Loucy (cell line): ENCODE results near the gene MYNN.

Experiments used
- H2AFZ ChIP-seq: fragments of 200-600 bp; sonication (generic); 2 replicates; pipeline ENCODE4 v1.6.0; 2016; ENCODE audit warnings: antibody characterized with exemption, mild to moderate bottlenecking, low read length, moderate library complexity
- H3F3A ChIP-seq: fragments of 200-600 bp; 2 replicates; pipeline ENCODE4 v1.6.0; 2016; ENCODE audit warnings: antibody characterized with exemption, low read depth, mild to moderate bottlenecking
- H3K27me3 ChIP-seq: fragments of 200-600 bp; sonication (generic); 2 replicates; pipeline ENCODE4 v1.6.1; 2014; ENCODE audit warnings: low read length, mild to moderate bottlenecking; ENCODE audit not compliant: insufficient read depth, poor library complexity, severe bottlenecking
- H3K36me3 ChIP-seq: fragments of 200-600 bp; sonication (generic); 2 replicates; pipeline ENCODE4 v1.6.1; 2016; ENCODE audit warnings: low read length; ENCODE audit not compliant: insufficient read depth
- H3K4me1 ChIP-seq: fragments of 200-600 bp; sonication (generic); 2 replicates; pipeline ENCODE4 v1.5.1; 2014; ENCODE audit warnings: low read length, mild to moderate bottlenecking; ENCODE audit not compliant: insufficient read depth, poor library complexity, severe bottlenecking
- H3K4me2 ChIP-seq: fragments of 200-600 bp; sonication (generic); 2 replicates; pipeline ENCODE4 v1.6.0; 2014; ENCODE audit warnings: antibody characterized with exemption, low read length, low read depth, mild to moderate bottlenecking; ENCODE audit not compliant: poor library complexity, severe bottlenecking
- H3K4me3 ChIP-seq: fragments of 200-600 bp; sonication (generic); 2 replicates; pipeline ENCODE4 v1.5.1; 2014; ENCODE audit warnings: low read length, mild to moderate bottlenecking, mixed read lengths; ENCODE audit not compliant: poor library complexity, severe bottlenecking
- H3K79me2 ChIP-seq: fragments of 200-600 bp; sonication (generic); 2 replicates; pipeline ENCODE4 v1.6.1; 2014; ENCODE audit warnings: low read length; ENCODE audit not compliant: insufficient read depth
- H3K9ac ChIP-seq: fragments of 200-600 bp; sonication (generic); 2 replicates; pipeline ENCODE4 v1.6.0; 2014; ENCODE audit warnings: mild to moderate bottlenecking, low read depth, low read length, moderate library complexity; ENCODE audit not compliant: poor library complexity, severe bottlenecking
- H3K9me2 ChIP-seq: fragments of 200-600 bp; sonication (generic); replicated peaks from 2 replicates; pipeline ENCODE4 v1.6.1; 2016; ENCODE audit warnings: low read depth, low read length, mixed read lengths
- H3K9me3 ChIP-seq: fragments of 200-600 bp; sonication (generic); 2 replicates; pipeline ENCODE4 v1.6.1; 2014; ENCODE audit warnings: mild to moderate bottlenecking, antibody characterized with exemption, low read length, low read depth; ENCODE audit not compliant: insufficient read depth
- H4K20me1 ChIP-seq: fragments of 200-600 bp; sonication (generic); 2 replicates; pipeline ENCODE4 v1.6.0; 2014; ENCODE audit warnings: antibody characterized with exemption, low read length, mild to moderate bottlenecking; ENCODE audit not compliant: insufficient read depth, poor library complexity, severe bottlenecking
- CTCF ChIP-seq: fragments of 200-600 bp; sonication (generic); conservative IDR thresholded peaks from 2 replicates; pipeline ENCODE4 v1.5.1; 2014; ENCODE audit warnings: mild to moderate bottlenecking, antibody characterized with exemption, low read length
- EZH2phosphoT487 ChIP-seq: fragments of 200-600 bp; IDR thresholded peaks from 2 replicates; pipeline ENCODE4 v1.6.1; 2018; ENCODE audit warnings: antibody characterized with exemption, mild to moderate bottlenecking, moderate library complexity, borderline replicate concordance

Gene MYNN

DNA sequence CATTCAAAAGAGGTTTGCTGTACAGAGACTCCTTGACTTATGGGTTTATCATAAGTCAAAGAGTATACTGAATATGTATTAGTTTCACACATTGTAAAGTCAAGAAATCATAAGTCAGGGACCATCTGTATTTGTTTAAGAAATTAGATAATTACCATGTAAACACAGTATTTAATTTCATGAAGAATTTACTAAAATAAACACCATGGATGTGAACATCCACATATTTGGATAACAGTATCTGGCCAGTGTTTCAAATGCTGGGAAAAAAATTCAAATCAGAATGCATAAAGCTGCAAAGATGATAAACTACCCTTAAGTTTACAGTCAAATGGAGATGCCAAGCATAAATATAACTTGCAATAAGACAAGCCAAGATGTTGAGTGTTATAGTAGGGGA lies 17.0 kb downstream of the MYNN start:
- Histone ChIP-seq H3K36me3 (peaks cover 18% of the 10 kb centered on the region; the same call in 1 of the 2 replicates), H3K9me2 (no peaks in the 10 kb centered on the region), H3K4me2 (no peak overlapping the region)

GRCh38 chr3:169790687-169791429 lies 17.7 kb downstream of the MYNN start:
- Histone ChIP-seq H3K9me2 (no peaks in the 10 kb centered on the region), H3K9ac (no peak overlapping the region), H3K79me2 (no peaks in the 10 kb centered on the region), H4K20me1 (no peaks in the 10 kb centered on the region), H3K9me3 (no peaks in the 10 kb centered on the region), H3K4me3 (no peak overlapping the region), H3F3A (no peaks in the 10 kb centered on the region), H3K4me2 (no peak overlapping the region), H3K4me1 (no peaks in the 10 kb centered on the region), H2AFZ (no peak overlapping the region), H3K27me3 (no peaks in the 10 kb centered on the region), H3K36me3 (peaks cover 15% of the 10 kb centered on the region; the same call in 1 of the 2 replicates)
- TF ChIP-seq CTCF (no peak), EZH2phosphoT487 (no peak)

More for the DNA sequence above, 17.0 kb downstream of the MYNN start:
- no peak overlapping the region for H3K4me3 ChIP-seq
- no peaks in the 10 kb centered on the region for H3K4me1 ChIP-seq
- no peaks in the 10 kb centered on the region for H3K9me3 ChIP-seq
- TF ChIP-seq CTCF (no peak), EZH2phosphoT487 (no peak)
- no peaks in the 10 kb centered on the region for H3K79me2 ChIP-seq
- no peaks in the 10 kb centered on the region for H3F3A ChIP-seq
- H3K27me3 ChIP-seq: no peaks in the 10 kb centered on the region
- no peaks in the 10 kb centered on the region for H4K20me1 ChIP-seq
- H3K9ac ChIP-seq: no peak overlapping the region
- H2AFZ ChIP-seq: no peak overlapping the region

GRCh38 chr3:169792359-169792758 lies 19.2 kb downstream of the MYNN start:
- Histone ChIP-seq H3F3A (no peaks in the 10 kb centered on the region), H3K79me2 (no peaks in the 10 kb centered on the region), H3K36me3 (no peaks in the 10 kb centered on the region), H2AFZ (no peak overlapping the region), H3K4me3 (no peak overlapping the region), H3K4me2 (no peak overlapping the region), H3K27me3 (no peaks in the 10 kb centered on the region), H3K9me2 (no peaks in the 10 kb centered on the region), H3K9me3 (no peaks in the 10 kb centered on the region), H4K20me1 (no peaks in the 10 kb centered on the region), H3K4me1 (no peaks in the 10 kb centered on the region), H3K9ac (no peak overlapping the region)
- TF ChIP-seq EZH2phosphoT487: no peak
- no peak for TF ChIP-seq CTCF
